Stimulated activated CD4-positive, alpha-beta T cell treated with anti-CD3 and anti-CD28 coated beads, Interleukin-4, amount 100 ng/mL, for 48 hours (primary cell): ENCODE data around the gene SARS2.
"Not testable (repeated sequence)": the region's sequence is repeated elsewhere in the genome, so short reads cannot be mapped to it uniquely, and the experiment has no call there.

Experiments
- DNase-seq, 2 donors: peaks; one replicate each; pipeline ENCODE4 v3.0.0-alpha.2; 2020; ENCODE audit warnings: low read depth in 2 of 2

The SARS2 gene

GRCh38 chr19:38892841-38893240 lies 37.7 kb downstream of the SARS2 start:
- DNase-seq, result no peak

GRCh38 chr19:38891771-38892170 lies 38.8 kb downstream of the SARS2 start:
- no peak for DNase-seq

GRCh38 chr19:38890686-38891085 lies 39.9 kb downstream of the SARS2 start:
- no peak for DNase-seq

- no peak for DNase-seq
Observed at GRCh38 chr19:38889803-38890202, 40.8 kb downstream of the SARS2 start.

GRCh38 chr19:38888876-38889275 lies 41.7 kb downstream of the SARS2 start:
- DNase-seq, result no peak

GRCh38 chr19:38884691-38885090 lies 45.9 kb downstream of the SARS2 start:
- DNase-seq, result not testable (repeated sequence)

- DNase-seq, result no peak
Observed at GRCh38 chr19:38883286-38883685, 47.3 kb downstream of the SARS2 start.

- DNase-seq, result no peak
Observed at GRCh38 chr19:38880882-38881609, 49.5 kb downstream of the SARS2 start.

GRCh38 chr19:38880076-38880881 lies 50.3 kb downstream of the SARS2 start:
- DNase-seq, result no peak

GRCh38 chr19:38879400-38879751 lies 51.2 kb downstream of the SARS2 start:
- no peak for DNase-seq

GRCh38 chr19:38878575-38879399 lies 51.8 kb downstream of the SARS2 start:
- DNase-seq, result no peak

- peak; percentile 44 to 67 for DNase-seq
Observed at GRCh38 chr19:38877781-38878574, 52.6 kb downstream of the SARS2 start, which contains the start of gene RINL. Gene RINL, minus strand, starts transcription at chr19:38878275. Its CDS starts 1,533 bp downstream, at chr19:38876742.

- no peak for DNase-seq
Observed at GRCh38 chr19:38875656-38876395, 54.7 kb downstream of the SARS2 start.

GRCh38 chr19:38873400-38873799 lies 57.2 kb downstream of the SARS2 start:
- DNase-seq, result not testable (repeated sequence)

GRCh38 chr19:38870612-38871011 lies 60.0 kb downstream of the SARS2 start:
- no peak for DNase-seq

- peak; percentile 88 to 93 for DNase-seq
Observed at GRCh38 chr19:38869836-38870607, 60.5 kb downstream of the SARS2 start.

GRCh38 chr19:38869160-38869835 lies 61.3 kb downstream of the SARS2 start:
- no peak for DNase-seq

GRCh38 chr19:38868551-38868950 lies 62.0 kb downstream of the SARS2 start:
- DNase-seq, result no peak

- DNase-seq, result no peak
Observed at GRCh38 chr19:38867171-38867780, 63.3 kb downstream of the SARS2 start.
